IMR-90 (cell line): Measurements from ENCODE around the gene CAMK2D. TPM values are rescaled to one million over a fixed set of nuclear protein-coding genes. Genes with fewer than 3 reads are reported as not detected.
A peak's percentile ranks its signal among the peaks of the same experiment; 100 is the strongest.

Experiments
- ATAC-seq: fragments of 200-7000 bp; cut with Tn5 transposase; 2 replicates; pipeline ENCODE4 v1.9.1; 2020; ENCODE audit warnings: low read depth, mild to moderate bottlenecking, moderate library complexity
- BruUV-seq: library from RNA; stranded (reverse); fragments of 400-500 nt; replicated peaks from 2 replicates; lab custom pipeline; 2021; lab: Mats Ljungman, UMichigan
- CTCF ChIA-PET: fragments of 300-600 bp; formaldehyde crosslinking; extraction: SDS; loops from one replicate; lab custom pipeline; 2021; ENCODE audit warnings: antibody characterized with exemption; lab: Yijun Ruan, JAX
- POLR2A ChIA-PET: fragments of 300-600 bp; sonication (Branson Sonifier 250); formaldehyde crosslinking; loops from one replicate; lab custom pipeline; 2022; ENCODE audit warnings: antibody characterized with exemption; ENCODE audit not compliant: unreplicated experiment; lab: Charles Lee
- DNase-seq: peaks from one replicate; pipeline ENCODE4 v3.0.0; 2013
- H2AFZ ChIP-seq: replicated peaks from 2 replicates; pipeline ENCODE3; 2013; ENCODE audit warnings: low read length, mild to moderate bottlenecking; ENCODE audit not compliant: poor library complexity
- H2AK5ac ChIP-seq: 2 replicates; pipeline ENCODE4 v1.6.1; 2013; ENCODE audit warnings: low read depth, low read length, inconsistent platforms
- H2AK9ac ChIP-seq: replicated peaks from 2 replicates; pipeline ENCODE3; 2013; ENCODE audit warnings: mild to moderate bottlenecking, low read depth, low read length, moderate library complexity; ENCODE audit not compliant: poor library complexity
- H2BK120ac ChIP-seq: 2 replicates; pipeline ENCODE4 v1.6.1; 2013; ENCODE audit warnings: low read depth, low read length, inconsistent platforms
- H2BK15ac ChIP-seq: 3 replicates; pipeline ENCODE4 v1.6.1; 2013; ENCODE audit warnings: low read depth, low read length, inconsistent platforms
- H2BK20ac ChIP-seq: 2 replicates; pipeline ENCODE4 v1.6.1; 2013; ENCODE audit warnings: low read depth, mild to moderate bottlenecking, inconsistent platforms, low read length, moderate library complexity
- H2BK5ac ChIP-seq: 2 replicates; pipeline ENCODE4 v1.6.1; 2013; ENCODE audit warnings: mild to moderate bottlenecking, low read depth, low read length, inconsistent platforms; ENCODE audit not compliant: poor library complexity, severe bottlenecking
- H3K14ac ChIP-seq: replicated peaks from 2 replicates; pipeline ENCODE4 v1.6.1; 2013; ENCODE audit warnings: low read depth, low read length, inconsistent platforms
- H3K18ac ChIP-seq: 2 replicates; pipeline ENCODE4 v1.6.1; 2013; ENCODE audit warnings: low read depth, low read length, control low read depth
- H3K23ac ChIP-seq: 2 replicates; pipeline ENCODE4 v1.6.1; 2013; ENCODE audit warnings: low read depth, low read length, inconsistent platforms
- H3K27ac ChIP-seq: 2 replicates; pipeline ENCODE4 v1.5.1; 2013; ENCODE audit warnings: mild to moderate bottlenecking, control low read depth, low read length; ENCODE audit not compliant: insufficient read depth
- H3K27me3 ChIP-seq: 2 replicates; pipeline ENCODE4 v1.6.1; 2013; ENCODE audit warnings: low read length; ENCODE audit not compliant: control insufficient read depth, insufficient read depth
- H3K36me3 ChIP-seq: 2 replicates; pipeline ENCODE4 v1.6.1; 2013; ENCODE audit warnings: low read length, mixed read lengths; ENCODE audit not compliant: control insufficient read depth, insufficient read depth
- H3K4ac ChIP-seq: 2 replicates; pipeline ENCODE4 v1.6.1; 2013; ENCODE audit warnings: low read depth, low read length, inconsistent platforms
- H3K4me1 ChIP-seq: 2 replicates; pipeline ENCODE4 v1.6.1; 2013; ENCODE audit warnings: low read length, mixed read lengths; ENCODE audit not compliant: control insufficient read depth, insufficient read depth
- H3K4me2 ChIP-seq: 2 replicates; pipeline ENCODE4 v1.6.1; 2013; ENCODE audit warnings: low read depth, mild to moderate bottlenecking, control low read depth, low read length, moderate library complexity
- H3K4me3 ChIP-seq: 2 replicates; pipeline ENCODE4 v1.5.1; 2013; ENCODE audit warnings: low read depth, mild to moderate bottlenecking, control low read depth, low read length, moderate library complexity; ENCODE audit not compliant: insufficient read depth
- H3K56ac ChIP-seq: 2 replicates; pipeline ENCODE4 v1.6.1; 2013; ENCODE audit warnings: low read length, inconsistent platforms; ENCODE audit not compliant: insufficient read depth; ENCODE audit errors: extremely low read depth
- H3K79me1 ChIP-seq, 2 experiments: 2 replicates each; pipeline ENCODE4 v1.6.1; 2013; ENCODE audit warnings: low read length in 2 of 2, inconsistent platforms in 1 of 2, low read depth in 1 of 2
- H3K9ac ChIP-seq: 2 replicates; pipeline ENCODE4 v1.6.1; 2013; ENCODE audit warnings: low read depth, low read length, control low read depth
- H3K9me1 ChIP-seq: 2 replicates; pipeline ENCODE4 v1.6.1; 2013; ENCODE audit warnings: low read length, inconsistent platforms; ENCODE audit not compliant: insufficient read depth
- H3K9me3 ChIP-seq: 2 replicates; pipeline ENCODE4 v1.6.1; 2013; ENCODE audit warnings: low read length; ENCODE audit not compliant: control insufficient read depth, insufficient read depth
- H4K20me1 ChIP-seq: 2 replicates; pipeline ENCODE4 v1.6.1; 2013; ENCODE audit warnings: low read length, inconsistent platforms; ENCODE audit not compliant: insufficient read depth
- H4K5ac ChIP-seq: 2 replicates; pipeline ENCODE4 v1.6.1; 2013; ENCODE audit warnings: mild to moderate bottlenecking, low read depth, low read length, control low read depth
- H4K8ac ChIP-seq, 2 experiments: 2 replicates each; pipeline ENCODE4 v1.6.1; 2013; ENCODE audit warnings: low read depth in 2 of 2, low read length in 2 of 2, control low read depth in 1 of 2, inconsistent platforms in 1 of 2
- H4K91ac ChIP-seq: 2 replicates; pipeline ENCODE4 v1.6.1; 2013; ENCODE audit warnings: low read depth, low read length, inconsistent platforms; ENCODE audit not compliant: insufficient read depth
- BHLHE40 ChIP-seq: fragments of 150-350 bp; IDR thresholded peaks from 2 replicates; pipeline ENCODE4 v1.6.1; 2016; ENCODE audit warnings: mild to moderate bottlenecking, low read depth, low read length
- CEBPB ChIP-seq: IDR thresholded peaks from 2 replicates; pipeline ENCODE4 v1.6.1; 2012; ENCODE audit warnings: low read depth, low read length, improper control_type of control experiment
- CHD1 ChIP-seq: IDR thresholded peaks from 2 replicates; pipeline ENCODE4 v1.6.1; 2012; ENCODE audit warnings: low read depth, low read length, improper control_type of control experiment
- CTCF ChIP-seq: conservative IDR thresholded peaks from 2 replicates; pipeline ENCODE4 v1.5.1; 2012; ENCODE audit warnings: mild to moderate bottlenecking, low read depth, low read length, improper control_type of control experiment
- ELK1 ChIP-seq: fragments of 150-350 bp; IDR thresholded peaks from 2 replicates; pipeline ENCODE4 v1.6.1; 2016; ENCODE audit warnings: low read depth, mild to moderate bottlenecking, low read length, moderate library complexity, borderline replicate concordance
- FOS ChIP-seq: fragments of 150-350 bp; IDR thresholded peaks from 2 replicates; pipeline ENCODE4 v1.6.1; 2016; ENCODE audit warnings: low read depth, low read length
- MAFK ChIP-seq: IDR thresholded peaks from 2 replicates; pipeline ENCODE4 v1.6.1; 2012; ENCODE audit warnings: low read depth, low read length, improper control_type of control experiment
- MAZ ChIP-seq: IDR thresholded peaks from 2 replicates; pipeline ENCODE4 v1.6.1; 2012; ENCODE audit warnings: low read depth, mild to moderate bottlenecking, low read length, improper control_type of control experiment, moderate library complexity, borderline replicate concordance
- MXI1 ChIP-seq: IDR thresholded peaks from 2 replicates; pipeline ENCODE4 v1.6.1; 2012; ENCODE audit warnings: low read depth, mild to moderate bottlenecking, low read length, moderate library complexity, borderline replicate concordance
- NFE2L2 ChIP-seq: fragments of 150-350 bp; IDR thresholded peaks from 2 replicates; pipeline ENCODE4 v1.6.1; 2016; ENCODE audit warnings: low read depth, mild to moderate bottlenecking, low read length
- POLR2A ChIP-seq: IDR thresholded peaks from 2 replicates; pipeline ENCODE4 v1.6.1; 2012; ENCODE audit warnings: mild to moderate bottlenecking, low read depth, low read length
- RAD21 ChIP-seq: IDR thresholded peaks from 2 replicates; pipeline ENCODE4 v1.6.1; 2012; ENCODE audit warnings: low read length, improper control_type of control experiment
- RCOR1 ChIP-seq: IDR thresholded peaks from 2 replicates; pipeline ENCODE4 v1.6.1; 2012; ENCODE audit warnings: mild to moderate bottlenecking, low read length, improper control_type of control experiment; ENCODE audit not compliant: insufficient replicate concordance
- RFX5 ChIP-seq: IDR thresholded peaks from 2 replicates; pipeline ENCODE4 v1.8.0; 2012; ENCODE audit warnings: low read depth, mild to moderate bottlenecking, low read length, moderate library complexity
- SMC3 ChIP-seq: fragments of 150-350 bp; IDR thresholded peaks from 2 replicates; pipeline ENCODE4 v1.6.1; 2016; ENCODE audit warnings: low read depth, mild to moderate bottlenecking, antibody characterized with exemption, low read length, moderate library complexity
- USF2 ChIP-seq: fragments of 150-350 bp; IDR thresholded peaks from 2 replicates; pipeline ENCODE4 v1.6.1; 2017; ENCODE audit warnings: mild to moderate bottlenecking, antibody characterized with exemption, low read length, low read depth
- WGBS, 2 experiments: methylation state at CpG; one replicate each; pipeline versions ENCODE4 v1.1.5 to v1.1.7; 2013; ENCODE audit warnings: missing lambda C conversion rate in 2 of 2; ENCODE audit not compliant: insufficient read length in 1 of 2; ENCODE audit errors: extremely low coverage in 2 of 2; 5-methylcytosine and 5-hydroxymethylcytosine counted together
- dilution Hi-C: fragments of 300-500 bp; cut with HindIII; formaldehyde crosslinking; loops from one replicate; pipeline ENCODE4 v1.14.3; 2018; ENCODE audit warnings: low sequenced_read_pairs; ENCODE audit not compliant: unreplicated experiment
- in situ Hi-C: fragments of 300-500 bp; cut with MboI; formaldehyde crosslinking; loops from 3 replicates; pipeline ENCODE4 v1.14.3; 2019; ENCODE audit warnings: low sequenced_read_pairs, inconsistent platforms, mixed read lengths
- intact Hi-C: fragments of 100-400 bp; cut with micrococcal nuclease; formaldehyde crosslinking; loops from 2 replicates; pipeline ENCODE4 v1.10.0; 2022
- polyA plus RNA-seq, 3 experiments: library from polyadenylated mRNA; depleted of rRNA; stranded (reverse); fragments of >200 nt; gene quantifications; 2 replicates each; pipeline ENCODE4 v1.2.3, GENCODE V29; 2012; ENCODE audit warnings: low replicate concordance in 1 of 3
- total RNA-seq: library from RNA; depleted of rRNA; stranded (reverse); fragments of >200 nt; gene quantifications from 2 replicates; pipeline ENCODE4 v1.2.3, GENCODE V29; 2012

CAMK2D gene
- total and polyA plus RNA-seq, 2 of the 4 experiments (the other 2 are of a cell fraction): 44.6 to 156 TPM

GRCh38 chr4:113561092-113561491 lies 200.4 kb downstream of the CAMK2D start:
- Histone ChIP-seq H2AK9ac (no peak overlapping the region), H4K91ac (peak overlapping the region; percentile 76), H4K20me1 (peaks cover 3% of the 10 kb centered on the region; the same call in 1 of the 2 replicates), H3K14ac (peak overlapping the region; percentile 79; the same call in 1 of the 2 replicates), H3K4ac (peak overlapping the region; percentile 65), H3K4me2 (no peak overlapping the region), H3K4me3 (no peak overlapping the region), H3K79me1 (peaks cover 21 to 39% of the 10 kb centered on the region in 2 experiments; a peak in 3 of 4 replicates), H3K9ac (no peak overlapping the region), H3K9me3 (no peaks in the 10 kb centered on the region), H3K36me3 (no peaks in the 10 kb centered on the region; the same call in 1 of the 2 replicates), H2AK5ac (no peak overlapping the region), H3K56ac (no peak overlapping the region), H2BK15ac (peak overlapping the region; percentile 11; the same call in 2 of the 3 replicates), H3K23ac (peak overlapping the region; percentile 14; the same call in 1 of the 2 replicates), H3K4me1 (peaks cover 5% of the 10 kb centered on the region), H2BK20ac (peak overlapping the region; percentile 39; the same call in 1 of the 2 replicates), H3K9me1 (peaks cover 2% of the 10 kb centered on the region), H2BK120ac (peak overlapping the region; percentile 77; the same call in 1 of the 2 replicates), H3K27ac (peak overlapping the region; percentile 54; the same call in 1 of the 2 replicates), H3K18ac (peak overlapping the region; percentile 93), H4K8ac (peak overlapping the region in 1 of 2 experiments; percentile 76; a peak in 2 of 4 replicates), H2AFZ (no peak overlapping the region), H4K5ac (peak overlapping the region; percentile 11), H3K27me3 (no peaks in the 10 kb centered on the region), H2BK5ac (peak overlapping the region; percentile 84)
- no TSS peak for BruUV-seq
- intact Hi-C loops: no loop called here
- ChIA-PET CTCF (interaction anchor here (0.6 to 1.8 kb wide), 4 partner anchors 12 to 167 kb away, joined by 3 to 5 read pairs (median 3); no protein-coding TSS in a partner anchor), POLR2A (no interaction called here)
- dilution Hi-C loops: no loop called here
- DNase-seq: no peak
- peak; percentile 32 for ATAC-seq
- in situ Hi-C loops: no loop called here
- TF ChIP-seq FOS: no peak
- TF ChIP-seq POLR2A: no peak
- no peak for TF ChIP-seq BHLHE40
- TF ChIP-seq NFE2L2: no peak
- TF ChIP-seq ELK1: no peak
- no peak for TF ChIP-seq RCOR1
- TF ChIP-seq MAZ: no peak
- TF ChIP-seq CTCF: no peak
- TF ChIP-seq CHD1: no peak
- no peak for TF ChIP-seq MAFK
- TF ChIP-seq USF2: no peak
- no peak for TF ChIP-seq RFX5
- no peak for TF ChIP-seq RAD21
- TF ChIP-seq CEBPB: no peak
- no peak for TF ChIP-seq SMC3
- TF ChIP-seq MXI1: no peak
- WGBS, 2 experiments: 100% methylated on average over 1 of the region's 2 CpGs; no CpG with 5 or more reads in 1 of the 2 experiments
